GM19372 (cell line): Measurements from ENCODE around the gene INTS14.
"Not testable (repeated sequence)": the region's sequence is repeated elsewhere in the genome, so short reads cannot be mapped to it uniquely, and the experiment has no call there.

Experiments used
- ATAC-seq: cut with Tn5 transposase; IDR thresholded peaks from one replicate; pipeline ENCODE4 v1.9.1; 2021; ENCODE audit warnings: mild to moderate bottlenecking, low read depth, moderate library complexity; ENCODE audit not compliant: unreplicated experiment

The INTS14 gene

DNA sequence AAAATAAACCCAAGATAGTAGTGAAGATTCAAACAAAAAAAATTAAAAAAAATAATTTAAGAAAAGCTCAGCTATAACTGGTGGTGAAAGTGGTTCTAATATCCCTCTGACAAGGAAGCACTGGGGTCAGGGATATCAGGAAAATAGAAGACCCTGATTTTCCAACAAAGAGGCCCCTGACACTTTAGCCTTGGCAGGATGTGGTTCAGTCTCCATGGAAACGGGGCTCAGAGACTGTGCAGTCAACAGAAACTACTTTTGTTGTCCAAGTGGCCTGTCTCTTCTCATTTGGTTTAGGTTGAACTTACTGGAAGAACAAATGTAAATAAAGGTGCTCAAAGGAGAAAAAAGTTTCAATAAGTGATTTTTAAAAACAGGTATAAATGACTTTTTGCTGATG, 27.2 kb downstream of the INTS14 start:
- ATAC-seq = no peak

- no peak for ATAC-seq
Observed at GRCh38 chr15:65580287-65580686, 30.6 kb downstream of the INTS14 start.

DNA sequence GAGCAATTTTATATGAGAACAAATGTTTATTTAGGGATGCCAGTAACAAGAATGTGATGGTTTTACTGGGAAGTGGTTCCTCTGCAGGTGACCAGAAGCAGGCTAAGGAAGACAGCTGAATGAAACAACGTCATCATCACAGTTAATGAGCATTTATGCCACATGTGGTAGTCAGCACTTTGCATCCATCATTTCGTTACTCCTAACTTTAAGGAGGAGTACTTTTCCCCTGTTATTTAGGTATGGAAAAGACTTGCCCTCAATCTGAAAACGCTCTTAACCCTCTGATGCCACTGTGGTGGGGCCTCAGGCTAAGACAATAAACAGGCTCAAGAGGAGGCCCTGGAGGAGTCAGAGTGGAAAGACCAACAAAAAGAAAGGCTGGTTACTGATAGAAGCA, 31.2 kb downstream of the INTS14 start:
- no peak for ATAC-seq

GRCh38 chr15:65578904-65579728, 31.8 kb downstream of the INTS14 start:
- ATAC-seq = no peak

DNA sequence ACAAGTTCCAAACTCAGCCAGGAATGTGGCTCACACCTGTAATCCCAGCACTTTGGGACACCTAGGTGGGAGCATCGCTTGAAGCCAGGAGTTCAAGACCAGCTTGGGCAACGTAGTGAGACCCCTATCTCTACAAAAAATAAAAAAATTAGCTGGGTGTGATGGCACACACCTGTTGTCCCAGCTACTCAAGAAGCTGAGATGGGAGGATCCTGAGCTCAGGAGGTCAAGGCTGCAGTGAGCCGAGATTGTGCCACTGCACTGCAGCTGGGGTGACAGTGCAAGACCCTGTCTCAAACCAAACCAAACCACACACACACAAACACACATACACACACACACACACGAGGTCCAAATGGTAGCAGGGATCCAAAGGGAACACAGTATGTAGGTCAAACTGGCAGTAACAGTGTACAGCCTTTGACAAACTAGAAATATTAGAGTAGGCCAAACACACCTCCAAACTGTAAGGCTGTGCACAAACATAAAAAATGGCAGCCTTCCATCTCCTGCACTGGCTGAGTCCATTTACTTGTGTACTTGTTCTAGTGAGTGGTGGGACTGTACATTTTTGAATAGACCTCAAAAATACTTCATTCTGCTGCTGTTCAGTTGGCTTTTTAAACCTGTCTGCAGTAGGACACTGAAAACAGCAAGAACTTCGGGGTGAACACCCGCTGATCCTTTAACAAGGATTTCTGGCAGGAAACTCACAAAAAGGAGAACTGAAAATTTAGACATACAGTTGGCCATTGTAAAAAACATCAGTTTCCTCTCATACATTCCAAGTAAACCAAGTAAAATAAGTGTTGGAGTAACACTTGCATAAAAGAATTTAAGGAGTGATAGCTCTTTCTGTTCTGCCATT, 33.6 kb downstream of the INTS14 start:
- no peak for ATAC-seq

- ATAC-seq = no peak
Observed at GRCh38 chr15:65576664-65577063, 34.3 kb downstream of the INTS14 start.

DNA sequence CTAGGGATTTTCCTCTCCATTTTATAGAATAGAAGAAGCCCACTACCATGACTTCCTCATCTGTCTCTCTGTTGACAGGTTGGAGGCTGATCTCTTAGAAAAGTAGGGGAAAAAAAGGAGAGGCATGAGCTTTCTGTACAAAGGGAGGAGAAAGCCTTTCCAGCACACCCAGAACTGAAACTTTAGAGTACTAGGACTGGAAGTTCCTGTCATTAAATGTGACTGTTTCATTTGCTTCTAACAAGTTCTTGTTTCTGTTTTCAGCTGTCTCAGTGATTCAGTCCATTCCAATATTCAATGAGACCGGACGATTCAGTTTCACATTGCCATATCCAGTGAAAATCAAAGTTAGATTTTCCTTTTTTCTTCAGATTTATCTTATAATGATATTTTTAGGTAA, 39.0 kb downstream of the INTS14 start:
- ATAC-seq = no peak

GRCh38 chr15:65569728-65570127, 41.2 kb downstream of the INTS14 start:
- ATAC-seq = no peak

DNA sequence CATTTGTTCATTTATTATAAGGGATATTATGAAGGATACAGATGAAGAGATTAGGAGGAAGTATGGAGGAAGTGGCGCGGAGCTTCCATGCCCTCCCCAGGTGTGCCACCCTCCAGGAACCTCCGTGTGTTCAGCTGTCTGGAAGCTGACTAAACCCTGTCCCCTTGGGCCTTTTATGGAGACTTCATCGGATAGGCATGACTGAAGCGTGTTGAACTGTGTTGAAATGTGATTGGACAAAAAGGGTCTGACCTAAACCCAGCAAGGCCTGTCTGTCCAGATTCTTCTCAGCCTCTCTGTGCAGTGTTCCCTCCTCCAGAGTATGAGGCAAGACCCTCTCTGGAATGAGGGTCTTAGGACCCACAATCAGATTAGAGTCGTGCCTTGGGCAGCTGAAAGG, 49.0 kb downstream of the INTS14 start:
- ATAC-seq = no peak

- no peak for ATAC-seq
Observed at GRCh38 chr15:65559941-65560340, 51.0 kb downstream of the INTS14 start.

- ATAC-seq = no peak
Observed at GRCh38 chr15:65558997-65559760, 51.8 kb downstream of the INTS14 start.

- ATAC-seq = no peak
Observed at GRCh38 chr15:65558336-65558735, 52.6 kb downstream of the INTS14 start.

DNA sequence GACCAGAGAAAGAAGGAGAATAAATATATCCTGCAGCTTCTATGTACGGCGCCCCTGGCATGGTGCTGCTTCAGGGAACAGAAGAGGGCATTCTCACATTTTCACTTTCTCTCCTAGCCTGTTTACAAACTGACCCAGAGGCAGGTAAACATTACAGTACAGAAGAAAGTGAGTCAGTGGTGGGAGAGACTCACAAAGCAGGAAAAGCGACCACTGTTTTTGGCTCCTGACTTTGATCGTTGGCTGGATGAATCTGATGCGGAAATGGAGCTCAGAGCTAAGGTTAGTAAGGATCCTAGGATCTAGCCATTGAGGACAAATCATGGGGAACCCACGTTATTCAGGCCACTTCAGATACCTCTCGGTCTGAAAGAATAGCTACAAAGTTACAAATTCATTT, 54.3 kb downstream of the INTS14 start:
- no peak for ATAC-seq

GRCh38 chr15:65553691-65554090, 57.2 kb downstream of the INTS14 start:
- no peak for ATAC-seq

DNA sequence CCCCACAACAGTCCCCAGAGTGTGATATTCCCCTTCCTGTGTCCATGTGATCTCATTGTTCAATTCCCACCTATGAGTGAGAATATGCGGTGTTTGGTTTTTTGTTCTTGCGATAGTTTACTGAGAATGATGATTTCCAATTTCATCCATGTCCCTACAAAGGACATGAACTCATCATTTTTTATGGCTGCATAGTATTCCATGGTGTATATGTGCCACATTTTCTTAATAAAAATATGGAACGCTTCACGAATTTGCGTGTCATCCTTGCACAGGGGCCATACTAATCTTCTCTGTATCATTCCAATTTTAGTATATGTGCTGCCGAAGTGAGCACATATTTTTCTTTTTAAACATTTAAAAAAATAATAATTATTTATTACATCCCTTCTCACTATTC, 58.1 kb downstream of the INTS14 start:
- not testable (repeated sequence) for ATAC-seq

DNA sequence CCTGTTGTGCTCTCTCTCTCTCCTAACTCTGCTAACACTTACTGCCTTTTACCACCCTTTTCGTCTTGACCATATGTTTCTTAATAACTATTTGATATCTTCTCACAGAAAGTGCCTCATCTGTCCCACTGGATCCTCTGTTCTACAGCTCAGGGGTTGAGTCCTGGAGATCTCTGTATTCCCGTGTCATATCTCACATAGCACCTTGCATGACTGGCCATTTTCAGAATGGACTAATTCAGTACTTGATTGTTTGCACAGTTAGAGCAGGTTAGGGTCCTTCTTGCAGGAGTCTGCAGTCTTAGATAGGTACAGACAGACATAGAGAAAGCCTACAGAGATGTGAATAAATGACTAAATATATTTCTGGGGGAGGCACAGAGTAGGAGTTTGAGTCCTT, 59.7 kb downstream of the INTS14 start:
- no peak for ATAC-seq

DNA sequence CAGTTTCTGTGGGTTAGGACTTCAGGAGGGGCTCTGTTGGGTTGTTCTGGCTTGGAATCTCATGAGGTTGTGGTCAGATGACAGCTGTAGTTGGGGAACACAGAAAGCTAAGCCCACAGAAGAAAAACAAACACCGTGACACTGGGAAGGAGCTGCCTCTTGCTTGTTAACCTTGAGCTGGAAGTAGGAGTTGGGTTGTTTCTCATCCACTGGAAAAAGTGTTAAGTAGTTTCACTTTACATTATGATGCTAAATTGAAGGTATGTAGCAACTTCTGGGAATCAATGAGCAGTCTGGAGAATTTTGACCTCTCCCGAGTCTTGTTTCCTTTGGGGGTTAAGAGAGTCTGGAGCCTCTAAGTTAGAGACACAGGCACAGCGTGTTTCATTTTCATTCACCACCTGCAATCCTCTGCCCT, 60.2 kb downstream of the INTS14 start:
- no peak for ATAC-seq

- ATAC-seq = not testable (repeated sequence)
Observed at GRCh38 chr15:65549288-65549687, 61.6 kb downstream of the INTS14 start.

- no peak for ATAC-seq
Observed at GRCh38 chr15:65547841-65548240, 63.1 kb downstream of the INTS14 start.

DNA sequence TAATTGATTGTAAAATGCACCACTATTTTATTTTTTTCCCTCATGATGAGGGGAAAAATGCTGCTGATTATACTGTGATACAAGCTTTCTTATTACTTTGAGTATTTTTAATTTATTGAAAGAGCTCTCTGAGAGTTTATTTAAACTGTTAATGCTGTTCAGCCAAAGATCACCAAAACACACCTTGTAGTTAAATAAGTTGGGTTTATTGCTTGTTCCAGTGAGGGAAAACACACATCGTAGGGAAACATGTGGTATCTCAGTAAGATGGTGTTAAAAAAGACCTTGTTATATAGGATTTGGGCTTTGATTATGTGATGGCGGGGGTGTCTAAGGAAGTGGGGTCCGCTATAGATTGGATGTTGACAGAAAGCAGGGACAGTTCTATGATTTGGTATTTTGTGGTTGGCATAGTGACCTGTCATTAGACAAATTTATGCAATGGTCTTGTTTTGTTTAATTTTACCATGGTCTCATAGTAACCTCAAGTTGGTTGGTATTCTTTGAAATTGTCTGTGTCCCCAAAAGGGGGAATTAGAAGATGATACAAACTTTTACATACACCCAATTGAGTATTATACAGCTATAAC, 69.6 kb downstream of the INTS14 start:
- ATAC-seq = no peak

- no peak for ATAC-seq
Observed at GRCh38 chr15:65540314-65540713, 70.6 kb downstream of the INTS14 start.
